HL-60/S4 (cell line): ENCODE data around the gene IPO4.

Source experiments
- in situ Hi-C: fragments of 300-500 bp; cut with MboI; formaldehyde crosslinking; loops from 2 replicates; pipeline ENCODE4 v1.14.3; 2022; ENCODE audit warnings: low sequenced_read_pairs

IPO4 gene

DNA sequence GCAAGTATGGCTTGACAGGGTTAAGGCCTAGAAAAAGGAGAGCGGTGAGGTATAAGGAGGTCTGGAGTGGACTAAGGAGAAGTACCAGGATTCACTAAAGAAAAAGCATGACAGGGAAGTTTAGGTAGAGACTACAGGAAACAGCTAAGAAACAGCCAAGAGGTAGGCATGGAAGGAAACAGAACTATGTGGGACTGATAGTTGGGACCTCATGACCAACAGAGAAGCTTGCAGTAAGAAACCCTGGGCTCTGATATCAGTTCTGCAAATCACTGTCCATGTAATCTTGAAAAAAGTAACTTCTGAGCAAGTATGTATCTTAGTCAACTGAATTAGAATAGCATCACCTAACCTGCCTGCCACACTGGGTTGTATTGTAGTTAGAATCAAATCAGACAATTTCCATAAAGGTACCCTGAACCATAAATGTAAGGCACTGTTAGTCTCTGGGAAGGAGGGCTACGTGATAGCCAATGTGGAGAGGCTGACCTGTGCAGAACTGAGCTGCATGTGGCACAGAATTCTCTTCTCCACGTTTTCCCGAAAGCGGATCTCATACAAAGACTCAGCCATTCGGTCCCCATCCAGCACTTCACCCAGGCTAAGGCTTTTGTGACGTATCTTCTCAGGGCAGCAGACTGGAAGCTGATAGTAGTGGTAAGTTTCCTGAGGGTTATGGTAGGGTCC lies 5.7 kb upstream of the IPO4 start:
- in situ Hi-C loops = no loop called here

DNA sequence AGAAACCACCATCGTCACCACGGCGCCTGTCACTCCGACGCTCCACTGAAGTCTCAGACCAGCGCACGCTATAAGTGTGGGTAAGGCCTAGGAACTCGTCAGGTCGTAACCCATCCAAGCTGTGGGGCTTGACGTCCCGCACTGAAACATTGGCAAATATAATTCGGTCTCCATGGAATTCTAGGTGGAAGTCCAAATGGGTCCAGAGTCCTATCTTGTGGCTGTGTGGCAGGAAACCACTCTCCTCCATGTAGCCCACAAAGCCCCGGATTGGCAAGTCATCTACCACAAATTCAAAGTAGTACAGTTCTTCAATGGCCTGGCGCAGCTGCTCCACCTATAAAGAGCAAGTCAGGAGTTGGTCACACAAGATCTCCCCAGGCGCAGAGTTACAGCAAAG lies 4.3 kb upstream of the IPO4 start:
- in situ Hi-C loops = no loop called here

DNA sequence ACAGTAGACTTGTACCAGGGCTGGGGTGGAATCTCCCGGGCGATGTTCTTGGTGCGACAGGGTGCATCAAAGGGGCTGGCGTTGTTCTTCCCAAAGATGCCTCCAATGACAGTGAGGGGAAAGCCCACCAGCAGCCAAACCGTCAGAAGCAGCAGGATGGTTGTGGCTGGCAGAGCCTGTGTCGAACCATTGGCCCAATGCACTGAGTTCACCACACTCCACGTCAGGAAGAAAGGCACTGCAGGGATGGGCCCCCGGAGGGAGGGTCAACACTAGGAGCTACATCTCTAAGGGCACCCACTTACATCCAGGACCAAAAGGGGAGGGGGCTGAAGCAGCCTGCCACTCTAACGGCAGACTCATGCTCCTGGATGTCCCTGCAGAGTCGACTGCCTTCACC lies 1.8 kb upstream of the IPO4 start:
- in situ Hi-C loops = no loop called here

DNA sequence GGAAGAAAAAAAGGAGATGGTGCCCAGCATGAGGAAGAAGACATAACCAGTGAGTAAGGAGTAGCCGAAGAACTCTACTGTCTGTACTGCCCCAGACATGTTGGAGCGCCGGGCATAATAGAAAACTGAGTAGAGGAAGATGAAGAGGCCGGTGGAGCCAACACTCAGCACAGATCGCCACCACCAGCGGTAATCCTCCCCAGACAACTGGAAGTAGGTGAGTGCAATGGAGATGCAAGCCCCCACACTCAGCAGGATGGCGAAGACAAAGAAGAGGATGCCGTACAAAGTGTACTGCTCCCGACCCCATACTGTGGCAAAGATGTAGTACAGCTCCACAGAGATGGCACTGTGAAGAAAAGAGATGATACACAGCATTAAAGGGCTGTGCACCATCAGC lies 844 bp upstream of the IPO4 start:
- in situ Hi-C loops = no loop called here

DNA sequence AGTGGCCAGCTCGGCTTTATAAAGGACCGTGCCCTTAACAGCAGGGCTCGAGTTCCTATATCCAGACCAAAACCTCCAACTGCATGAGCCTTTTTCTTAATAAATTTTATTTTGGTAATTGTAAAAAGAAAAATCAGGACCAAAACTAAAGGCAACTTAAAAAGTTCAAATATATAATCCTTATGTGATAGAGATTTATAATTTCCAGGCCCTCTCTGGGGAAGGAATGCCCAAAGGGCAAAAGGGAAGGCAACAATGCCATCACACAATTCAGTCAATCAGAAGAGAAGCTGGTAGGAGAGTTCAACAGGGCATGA lies 401 bp upstream of the IPO4 start:
- in situ Hi-C loops = no loop called here

DNA sequence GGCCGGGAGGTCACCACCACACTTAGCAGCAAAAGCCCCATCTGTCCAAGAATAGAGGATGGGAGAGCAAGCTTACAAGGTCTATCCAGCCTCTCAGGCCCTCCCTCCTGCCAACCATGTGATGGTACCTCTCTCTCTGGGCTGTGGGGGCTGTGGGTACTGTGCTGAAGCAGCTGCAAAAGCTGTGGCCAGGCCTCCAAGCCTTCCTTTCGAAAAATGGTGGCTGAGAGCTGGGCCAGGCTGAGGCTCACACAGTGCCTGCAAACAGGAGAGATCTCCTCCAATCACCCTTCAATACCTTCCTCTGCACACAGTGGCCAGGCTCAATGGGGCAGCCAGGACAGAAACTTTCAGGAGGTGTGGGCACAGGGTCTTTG lies 1.1 kb downstream of the IPO4 start:
- in situ Hi-C loops = no loop called here

DNA sequence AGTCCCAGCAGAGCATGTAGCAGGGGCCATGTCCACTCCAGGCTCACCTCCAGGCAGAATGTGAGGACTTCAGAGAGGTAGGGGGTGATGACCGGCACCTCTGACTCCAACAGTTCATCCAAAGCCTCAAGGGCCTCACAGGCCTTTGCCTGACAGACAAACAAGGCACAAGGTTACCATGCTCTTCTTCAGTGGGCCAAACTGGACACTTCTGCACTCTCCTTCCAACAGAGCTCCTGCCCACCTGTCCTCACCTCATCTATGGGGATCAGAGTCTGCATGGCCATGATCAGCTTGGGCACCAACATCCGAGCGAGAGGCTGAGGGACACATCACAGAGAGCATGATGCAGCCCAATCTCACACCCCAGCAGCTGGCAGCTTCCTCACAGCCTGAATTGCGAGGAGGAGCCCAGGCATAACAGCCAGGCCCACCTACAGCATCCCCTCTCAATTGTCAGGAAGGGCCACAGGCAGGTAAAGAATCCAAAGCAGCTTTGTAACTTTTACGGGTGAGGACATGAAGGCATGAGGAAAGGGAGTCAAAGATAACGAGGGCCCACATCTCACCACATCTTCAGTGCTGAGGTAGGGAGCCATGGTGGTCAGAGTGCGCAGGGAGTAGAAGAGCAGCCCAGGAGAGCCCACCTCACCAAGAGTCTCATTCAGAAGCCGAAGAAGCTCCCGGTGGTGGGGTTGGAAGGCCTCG lies 1.6 kb downstream of the IPO4 start:
- in situ Hi-C loops = no loop called here

DNA sequence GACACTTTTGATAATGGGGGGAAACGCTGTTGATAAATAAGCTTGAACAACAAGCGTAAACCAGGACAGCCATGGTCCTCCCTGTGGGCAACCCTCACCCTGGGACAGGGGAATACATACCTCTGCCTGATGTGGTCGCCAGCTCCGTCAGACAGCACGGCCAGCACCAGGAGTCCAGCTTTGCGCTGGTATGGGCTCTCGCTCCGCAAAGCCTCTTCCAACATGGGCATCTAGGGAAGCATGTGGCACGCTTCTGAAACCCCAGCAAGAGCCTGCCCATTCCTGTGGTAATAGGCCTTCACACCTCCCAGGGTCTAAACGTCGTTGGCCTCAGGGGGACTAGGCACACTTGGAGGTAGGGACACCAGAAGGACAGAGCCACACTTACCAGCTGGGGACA lies 2.9 kb downstream of the IPO4 start:
- in situ Hi-C loops = no loop called here

DNA sequence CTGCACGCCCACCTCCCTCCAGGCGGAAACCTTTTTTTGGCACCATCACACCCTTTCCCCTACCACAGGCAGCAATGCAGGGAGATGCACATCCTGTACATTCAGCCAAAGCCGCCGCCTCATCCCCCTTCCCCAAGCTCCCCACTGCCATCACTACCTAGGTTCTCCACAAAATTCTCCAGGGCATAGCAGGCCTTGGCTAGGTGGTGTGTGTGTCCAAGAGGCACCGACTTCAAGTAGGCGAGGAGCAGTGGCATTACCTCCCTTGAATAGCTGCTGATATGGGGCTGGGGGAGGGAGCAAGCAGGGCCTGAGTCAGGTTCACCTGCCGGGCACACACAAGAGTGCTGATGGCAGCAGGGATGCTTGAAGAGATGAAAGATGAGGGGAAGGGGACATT lies 3.6 kb downstream of the IPO4 start:
- in situ Hi-C loops = no loop called here

DNA sequence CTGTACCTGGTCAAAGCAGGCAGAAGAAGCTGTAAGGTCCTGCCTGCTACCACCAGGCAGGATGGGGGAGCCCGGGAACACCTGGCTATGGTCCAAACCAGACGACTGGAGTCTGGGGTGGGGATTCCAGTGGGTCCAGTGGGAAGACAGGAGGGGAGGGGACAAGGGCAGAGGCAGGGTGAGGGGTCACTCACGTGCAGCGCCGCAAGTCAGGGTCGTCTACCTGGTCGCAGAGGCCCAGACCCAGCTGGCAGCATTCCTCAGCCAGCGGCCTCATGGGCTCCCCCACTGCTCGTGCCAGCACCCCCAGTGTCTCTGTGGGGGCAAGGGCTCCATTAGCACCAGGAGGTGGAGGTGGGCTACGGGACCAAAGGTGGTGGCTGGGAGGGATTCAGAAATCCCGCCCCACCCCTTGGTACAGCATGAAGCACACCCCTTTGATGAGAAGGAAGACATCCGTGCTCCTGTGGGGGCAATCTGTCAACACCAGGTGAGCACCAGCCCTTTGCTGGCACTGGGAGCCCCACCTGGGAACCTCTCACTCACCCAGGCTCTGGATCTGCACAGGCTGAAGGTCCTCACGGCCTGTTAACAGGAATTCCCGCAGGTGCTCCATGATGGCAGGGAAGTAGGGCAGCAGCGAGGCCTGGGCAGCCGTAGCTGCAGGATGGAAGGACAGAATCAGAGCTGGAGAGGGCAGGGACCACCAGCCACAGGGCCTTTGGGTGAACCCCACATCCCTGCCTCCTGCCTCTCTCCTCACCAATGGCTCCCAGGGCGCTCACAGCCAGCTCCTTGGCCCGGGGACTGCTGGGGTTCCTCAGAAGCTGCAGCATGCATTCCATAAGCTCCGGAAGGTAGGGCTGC lies 4.3 kb downstream of the IPO4 start:
- in situ Hi-C loops = no loop called here

DNA sequence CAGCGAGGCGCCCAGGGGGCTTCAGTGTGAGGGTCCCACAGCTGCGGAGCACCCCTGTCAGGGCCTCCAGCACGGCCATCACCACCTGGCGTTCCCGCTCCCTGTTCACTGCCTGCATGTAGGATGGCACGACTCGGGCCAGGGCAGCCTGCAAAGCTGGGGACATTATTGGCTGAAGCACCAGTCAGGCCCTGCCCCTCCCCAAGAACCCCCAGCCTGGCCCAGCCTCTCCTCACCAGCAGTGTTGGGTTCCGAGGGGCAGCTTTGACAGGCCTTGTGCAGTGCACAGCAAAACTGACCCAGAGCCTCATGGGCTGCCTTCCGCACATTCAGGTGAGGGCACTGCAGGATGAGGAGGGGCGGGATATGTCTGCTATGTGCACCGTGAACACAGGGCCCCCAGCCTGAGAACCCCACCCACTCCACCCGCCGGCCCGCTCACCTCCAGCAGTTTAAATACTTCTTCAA lies 5.6 kb downstream of the IPO4 start:
- in situ Hi-C loops = no loop called here

DNA sequence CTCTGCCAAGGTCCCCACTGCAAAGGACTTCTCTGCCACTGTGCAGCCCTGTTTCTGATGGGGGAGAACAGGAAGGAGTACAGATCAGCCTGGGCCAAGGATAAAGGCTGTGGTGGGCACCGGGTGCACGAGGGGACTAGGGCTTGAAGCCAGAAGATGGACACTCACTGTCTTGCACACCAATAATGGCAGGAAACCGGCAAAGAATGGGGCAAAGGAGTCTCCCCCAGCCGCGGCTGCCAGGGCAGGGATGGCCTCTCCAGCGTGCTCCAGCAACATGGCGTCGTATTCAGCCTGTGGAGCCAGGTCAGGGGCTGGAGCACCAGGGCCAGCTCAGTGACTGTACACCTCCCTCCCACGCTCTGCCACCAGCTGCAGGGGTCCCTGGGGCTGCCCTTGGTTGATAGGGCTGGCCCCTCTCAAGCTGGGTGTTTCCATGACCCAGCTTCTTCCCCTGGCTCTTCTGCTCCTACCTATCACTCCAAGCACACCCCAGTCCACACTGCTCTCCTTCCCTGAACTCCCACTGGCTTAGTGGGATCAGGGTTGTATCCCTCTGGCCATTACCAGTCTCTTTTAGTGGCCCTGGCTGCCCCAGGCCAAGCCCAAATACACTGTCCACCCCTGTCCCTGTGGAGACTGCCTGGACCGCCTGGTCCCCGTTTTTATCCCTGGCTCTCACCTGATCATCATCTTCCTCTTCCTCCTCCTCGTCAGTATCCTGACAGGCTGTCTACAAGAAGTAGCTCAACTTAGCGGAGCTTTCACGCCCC lies 6.3 kb downstream of the IPO4 start:
- in situ Hi-C loops = no loop called here

DNA sequence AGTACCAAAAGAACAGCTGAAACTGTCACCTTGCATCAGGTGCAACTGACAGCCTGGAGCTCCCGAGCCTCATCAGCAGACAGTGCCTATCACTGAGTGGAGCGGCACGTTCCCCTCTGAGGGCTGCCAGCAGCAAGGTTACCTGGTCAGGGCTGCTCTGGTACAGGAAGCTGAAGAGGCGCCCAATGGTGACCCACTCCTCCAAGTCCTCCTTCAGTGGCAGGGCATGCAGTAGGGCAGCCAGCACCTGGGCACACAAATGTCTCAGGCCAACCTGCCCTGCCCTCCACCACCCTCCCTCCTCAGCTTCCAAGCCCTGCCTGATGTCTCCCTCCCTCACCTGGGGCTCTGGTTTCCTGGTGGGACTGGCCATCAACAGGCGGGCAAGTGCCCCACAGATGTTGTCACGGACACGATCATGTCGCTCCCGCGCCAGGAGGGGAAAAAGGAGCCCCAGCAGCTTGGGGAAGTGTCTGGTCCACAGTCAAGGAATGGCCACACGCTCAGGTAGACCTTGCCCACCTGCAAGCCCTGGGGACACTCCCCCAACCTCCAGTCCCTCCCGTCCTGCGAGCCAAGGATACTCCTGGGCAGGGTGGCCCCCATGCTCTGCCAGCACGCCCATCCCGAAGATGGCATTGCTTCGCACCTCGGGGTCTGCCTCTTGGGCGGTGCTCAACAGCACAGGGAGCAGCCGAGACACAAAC lies 7.1 kb downstream of the IPO4 start:
- in situ Hi-C loops = no loop called here

DNA sequence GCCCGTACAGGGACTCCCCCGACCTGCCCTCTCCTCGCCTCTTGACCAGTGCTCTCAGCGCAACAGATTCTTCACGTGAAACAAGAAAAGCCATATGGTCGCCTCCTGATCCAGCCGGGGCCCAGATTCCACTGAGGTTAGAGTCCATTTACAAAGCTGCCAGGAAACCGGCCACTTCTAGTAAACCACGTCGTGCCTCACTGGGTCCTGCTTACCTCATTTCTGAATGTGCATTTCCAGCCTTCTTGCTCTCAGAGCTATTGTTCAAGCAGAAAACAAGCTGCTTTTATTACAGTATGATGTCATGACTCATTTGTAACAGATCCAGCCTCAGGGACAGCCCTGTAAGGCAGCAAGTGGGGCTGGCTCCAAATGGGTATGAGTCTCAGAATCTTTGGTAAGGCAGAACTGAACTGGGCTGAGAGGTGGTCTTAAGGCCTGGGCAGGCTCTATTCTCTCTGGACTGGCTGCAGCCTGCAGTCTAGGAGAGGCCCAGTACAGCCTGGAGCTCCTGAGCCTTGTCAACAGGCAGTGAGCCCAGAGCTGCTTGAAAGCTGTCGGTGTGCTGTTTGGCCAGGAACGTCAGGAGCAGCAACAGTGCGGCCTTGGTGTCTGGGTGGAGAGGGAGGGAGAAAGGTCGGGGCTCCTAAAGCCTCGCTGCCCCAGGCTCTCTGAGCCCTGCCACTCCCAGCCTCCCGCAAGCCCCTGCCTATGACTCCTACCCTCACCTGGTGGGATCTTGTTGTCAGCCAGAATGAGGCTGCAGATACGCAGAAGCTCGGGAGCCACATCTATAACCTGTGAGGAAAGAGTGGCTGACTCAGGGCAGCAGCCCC lies 8.4 kb downstream of the IPO4 start:
- in situ Hi-C loops = no loop called here

DNA sequence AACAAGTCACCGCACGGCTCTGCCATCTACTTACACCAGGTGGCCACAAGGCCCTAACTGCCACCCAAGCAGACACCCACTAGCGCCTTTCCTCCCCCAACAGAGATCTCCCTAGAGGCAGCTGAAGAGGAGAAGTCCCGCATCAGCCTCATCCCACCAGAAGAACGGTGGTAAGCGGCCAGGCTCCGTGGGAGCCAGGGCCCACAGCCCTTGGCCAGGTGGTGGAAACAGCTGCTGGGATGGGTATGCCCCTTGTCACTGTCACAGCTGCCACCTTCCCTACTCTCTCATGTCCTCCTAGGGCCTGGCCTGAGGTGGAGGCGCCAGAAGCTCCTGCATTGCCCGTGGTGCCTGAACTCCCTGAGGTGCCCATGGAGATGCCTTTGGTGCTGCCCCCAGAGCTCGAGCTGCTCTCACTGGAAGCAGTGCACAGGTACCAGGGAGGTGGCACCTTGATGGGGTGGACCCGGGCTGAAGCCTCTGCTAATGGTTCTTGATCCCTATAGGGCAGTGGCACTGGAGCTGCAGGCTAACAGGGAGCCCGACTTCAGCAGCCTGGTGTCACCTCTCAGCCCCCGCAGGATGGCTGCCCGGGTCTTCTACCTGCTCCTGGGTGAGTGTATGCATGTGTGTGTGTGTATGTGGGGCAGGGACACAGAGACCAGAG lies 9.2 kb downstream of the IPO4 start:
- in situ Hi-C loops = no loop called here

DNA sequence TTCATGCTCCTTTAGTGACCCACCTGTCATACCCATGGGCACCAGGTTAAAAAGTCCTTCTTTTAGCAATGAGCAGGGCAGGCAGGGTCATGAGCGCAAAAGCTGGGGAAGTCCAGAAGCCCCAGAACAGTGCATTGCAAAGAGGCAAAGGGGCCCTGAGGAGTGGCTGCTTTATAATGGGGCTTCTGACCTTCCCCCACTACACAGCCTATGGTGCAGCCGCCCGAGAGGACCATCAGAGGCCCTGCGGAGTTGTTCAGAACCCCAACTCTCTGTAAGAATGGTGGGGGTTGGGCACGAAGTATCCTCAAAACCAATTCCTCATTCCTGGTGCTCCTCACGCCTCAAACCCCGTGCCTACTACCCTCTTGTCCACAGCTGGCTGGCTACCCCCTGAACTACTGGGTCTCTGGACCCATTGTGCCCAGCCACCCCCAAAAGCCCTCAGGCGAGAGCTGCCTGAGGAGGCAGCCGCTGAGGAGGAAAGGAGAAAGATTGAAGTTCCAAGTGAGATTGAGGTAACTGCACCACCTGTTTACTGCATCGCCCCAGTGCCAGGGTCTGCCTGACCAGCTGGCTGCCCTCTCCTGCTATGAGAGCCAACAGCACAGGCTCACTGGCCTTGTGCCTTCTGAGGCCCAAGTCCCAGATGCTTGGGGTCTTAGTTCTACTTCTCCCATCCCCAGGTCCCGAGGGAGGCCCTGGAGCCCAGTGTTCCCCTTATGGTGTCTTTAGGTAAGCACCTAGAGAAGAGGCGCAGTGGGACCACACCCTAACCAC lies 10.0 kb downstream of the IPO4 start:
- in situ Hi-C loops = no loop called here

DNA sequence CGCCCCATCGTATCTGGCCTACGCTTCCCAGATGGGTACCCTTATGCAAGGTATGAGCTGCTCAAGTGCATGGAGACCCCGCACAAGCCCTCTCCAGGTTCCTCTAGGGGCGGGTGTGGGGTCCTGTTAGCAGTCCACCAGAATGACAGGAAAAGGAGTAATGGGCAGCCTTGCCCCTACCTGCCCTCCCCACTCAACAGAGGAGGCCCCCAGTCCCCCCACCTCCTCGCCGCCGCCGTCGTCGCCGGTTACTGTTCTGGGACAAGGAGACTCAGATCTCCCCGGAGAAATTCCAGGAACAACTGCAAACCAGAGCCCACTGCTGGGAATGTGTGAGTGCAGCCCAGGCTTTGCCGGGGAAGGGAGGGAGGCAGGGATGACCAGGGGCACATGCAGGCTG lies 10.7 kb downstream of the IPO4 start:
- in situ Hi-C loops = no loop called here

DNA sequence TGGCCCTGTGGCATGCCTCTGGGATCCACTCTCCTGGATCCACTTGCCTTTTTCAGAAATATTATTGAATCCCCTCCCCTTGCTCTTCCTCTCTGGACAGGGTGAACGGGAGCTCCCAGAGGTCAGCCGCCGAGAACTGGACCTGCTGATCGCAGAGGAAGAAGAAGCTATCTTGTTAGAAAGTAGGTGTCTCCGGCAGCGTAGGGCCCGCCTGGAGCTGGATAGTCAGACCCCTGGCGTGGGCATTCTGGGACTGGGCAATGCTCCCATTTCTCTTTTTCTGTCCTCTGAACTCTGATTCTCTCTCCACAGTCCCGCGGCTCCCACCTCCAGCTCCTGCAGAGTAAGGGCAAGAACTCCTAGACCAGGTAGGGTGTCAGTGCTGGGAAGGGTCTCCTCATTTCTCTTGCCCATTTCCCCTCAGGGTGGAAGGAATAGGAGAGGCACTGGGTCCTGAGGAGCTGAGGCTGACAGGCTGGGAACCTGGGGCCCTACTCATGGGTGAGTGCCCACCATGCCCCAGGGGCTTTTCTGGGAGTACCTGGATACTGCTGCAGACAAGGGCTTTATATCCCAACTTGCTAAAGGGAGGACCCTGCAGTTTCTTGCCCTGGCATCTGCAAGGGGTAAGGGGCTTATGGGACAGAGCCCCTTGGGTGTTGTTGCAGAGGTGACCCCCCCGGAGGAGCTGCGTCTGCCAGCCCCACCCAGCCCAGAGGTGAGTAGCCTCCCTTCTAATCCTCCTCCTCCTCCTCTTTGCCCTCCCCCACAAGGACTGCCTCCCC lies 11.4 kb downstream of the IPO4 start:
- in situ Hi-C loops = no loop called here
